Ectodermal cell (in vitro differentiated cells): ENCODE data around the gene GSTM2.

ENCODE experiments used
- H3K27ac ChIP-seq: 2 replicates; pipeline ENCODE4 v1.7.0; 2013; ENCODE audit warnings: mild to moderate bottlenecking, low read depth, low read length; ENCODE audit not compliant: insufficient read depth, poor library complexity, severe bottlenecking
- H3K27me3 ChIP-seq: 2 replicates; pipeline ENCODE4 v1.7.0; 2013; ENCODE audit warnings: mild to moderate bottlenecking, low read length; ENCODE audit not compliant: insufficient read depth, control insufficient read depth, poor library complexity, severe bottlenecking
- H3K36me3 ChIP-seq: one replicate; pipeline ENCODE4 v1.7.0; 2013; ENCODE audit warnings: low read length; ENCODE audit not compliant: control insufficient read depth, insufficient read depth
- H3K4me1 ChIP-seq: one replicate; pipeline ENCODE4 v1.7.0; 2013; ENCODE audit warnings: low read length; ENCODE audit not compliant: control insufficient read depth, insufficient read depth
- H3K4me3 ChIP-seq: 2 replicates; pipeline ENCODE4 v1.7.0; 2013; ENCODE audit warnings: low read depth, low read length, control low read depth; ENCODE audit not compliant: insufficient read depth
- H3K9me3 ChIP-seq: 2 replicates; pipeline ENCODE4 v1.7.0; 2013; ENCODE audit warnings: mild to moderate bottlenecking, low read length, moderate library complexity; ENCODE audit not compliant: control insufficient read depth
- WGBS, 2 experiments: methylation state at CpG; one replicate each; pipeline ENCODE4 v1.1.7; 2013; ENCODE audit warnings: missing lambda C conversion rate in 2 of 2; 5-methylcytosine and 5-hydroxymethylcytosine counted together

GSTM2 gene

GRCh38 chr1:109637446-109637845, 30.4 kb upstream of the GSTM2 start:
- Histone ChIP-seq H3K27me3 (peaks cover under 1% of the 10 kb centered on the region), H3K4me3 (no peak overlapping the region), H3K9me3 (no peaks in the 10 kb centered on the region), H3K36me3 (no peaks in the 10 kb centered on the region), H3K4me1 (peaks cover 23% of the 10 kb centered on the region), H3K27ac (no peak overlapping the region)
- 89 to 96% methylated on average over 7 of the region's 7 CpGs for WGBS, 2 experiments

- Histone ChIP-seq H3K9me3 (no peaks in the 10 kb centered on the region), H3K36me3 (no peaks in the 10 kb centered on the region), H3K4me3 (no peak overlapping the region), H3K27me3 (peaks cover 8% of the 10 kb centered on the region), H3K27ac (no peak overlapping the region), H3K4me1 (peaks cover 19% of the 10 kb centered on the region)
- 90 to 91% methylated on average over 9 of the region's 9 CpGs for WGBS, 2 experiments
Observed at GRCh38 chr1:109639063-109639840, 28.6 kb upstream of the GSTM2 start.

GRCh38 chr1:109639841-109640184, 28.0 kb upstream of the GSTM2 start:
- Histone ChIP-seq H3K9me3 (no peaks in the 10 kb centered on the region), H3K4me1 (peaks cover 19% of the 10 kb centered on the region), H3K27me3 (peaks cover 8% of the 10 kb centered on the region), H3K4me3 (no peak overlapping the region), H3K36me3 (no peaks in the 10 kb centered on the region), H3K27ac (no peak overlapping the region)
- 63 to 66% methylated on average over 6 of the region's 6 CpGs for WGBS, 2 experiments

- Histone ChIP-seq H3K4me3 (no peak overlapping the region), H3K27me3 (peaks cover 8% of the 10 kb centered on the region), H3K27ac (no peak overlapping the region), H3K4me1 (peaks cover 19% of the 10 kb centered on the region), H3K9me3 (no peaks in the 10 kb centered on the region), H3K36me3 (no peaks in the 10 kb centered on the region)
- WGBS, 2 experiments, result 42 to 44% methylated on average over 5 of the region's 5 CpGs
Observed at GRCh38 chr1:109640285-109640865, 27.5 kb upstream of the GSTM2 start.

- no peaks in the 10 kb centered on the region for H3K36me3 ChIP-seq
- H3K27me3 ChIP-seq, result peaks cover 8% of the 10 kb centered on the region
- H3K27ac ChIP-seq, result no peak overlapping the region
- 83 to 86% methylated on average over 2 of the region's 2 CpGs for WGBS, 2 experiments
- no peak overlapping the region for H3K4me3 ChIP-seq
- peaks cover 15% of the 10 kb centered on the region for H3K4me1 ChIP-seq
- H3K9me3 ChIP-seq, result no peaks in the 10 kb centered on the region
Observed at GRCh38 chr1:109641078-109641740, 26.6 kb upstream of the GSTM2 start.

- peaks cover 9% of the 10 kb centered on the region for H3K4me1 ChIP-seq
- no peak overlapping the region for H3K27ac ChIP-seq
- H3K9me3 ChIP-seq, result no peaks in the 10 kb centered on the region
- H3K36me3 ChIP-seq, result no peaks in the 10 kb centered on the region
- 60 to 88% methylated on average over 1 to 2 of the region's 2 CpGs for WGBS, 2 experiments
- no peak overlapping the region for H3K4me3 ChIP-seq
- peaks cover 8% of the 10 kb centered on the region for H3K27me3 ChIP-seq
Observed at GRCh38 chr1:109641861-109642260, 26.0 kb upstream of the GSTM2 start.

GRCh38 chr1:109642626-109643025, 25.2 kb upstream of the GSTM2 start:
- Histone ChIP-seq H3K4me1 (peaks cover 9% of the 10 kb centered on the region), H3K9me3 (no peaks in the 10 kb centered on the region), H3K27me3 (peaks cover 8% of the 10 kb centered on the region), H3K27ac (no peak overlapping the region), H3K36me3 (no peaks in the 10 kb centered on the region), H3K4me3 (no peak overlapping the region)
- WGBS, 2 experiments, result 74 to 87% methylated on average over 2 of the region's 3 CpGs

GRCh38 chr1:109643385-109644230, 24.2 kb upstream of the GSTM2 start:
- H3K27me3 ChIP-seq, result peaks cover 8% of the 10 kb centered on the region
- 46% methylated on average over 32 of the region's 32 CpGs for WGBS, 2 experiments
- no peak overlapping the region for H3K4me3 ChIP-seq
- H3K4me1 ChIP-seq, result peaks cover 9% of the 10 kb centered on the region
- H3K27ac ChIP-seq, result no peak overlapping the region
- no peaks in the 10 kb centered on the region for H3K9me3 ChIP-seq
- H3K36me3 ChIP-seq, result no peaks in the 10 kb centered on the region

GRCh38 chr1:109644670-109645069, 23.2 kb upstream of the GSTM2 start:
- H3K36me3 ChIP-seq, result no peaks in the 10 kb centered on the region
- H3K9me3 ChIP-seq, result no peaks in the 10 kb centered on the region
- no peak overlapping the region for H3K27ac ChIP-seq
- peaks cover 8% of the 10 kb centered on the region for H3K27me3 ChIP-seq
- WGBS, 2 experiments, result 90% methylated on average over 10 of the region's 10 CpGs
- peaks cover 5% of the 10 kb centered on the region for H3K4me1 ChIP-seq
- H3K4me3 ChIP-seq, result no peak overlapping the region

- Histone ChIP-seq H3K27ac (no peak overlapping the region), H3K4me1 (no peaks in the 10 kb centered on the region), H3K27me3 (peaks cover 21% of the 10 kb centered on the region), H3K4me3 (no peak overlapping the region), H3K9me3 (no peaks in the 10 kb centered on the region), H3K36me3 (no peaks in the 10 kb centered on the region)
- WGBS, 2 experiments, result 94 to 97% methylated on average over 1 to 4 of the region's 4 CpGs
Observed at GRCh38 chr1:109649491-109649914, 18.4 kb upstream of the GSTM2 start.
